Mononuclear cell (primary cell): Measurements from ENCODE around the gene ZNF776. TPM values are rescaled to one million over a fixed set of nuclear protein-coding genes. Genes with fewer than 3 reads are reported as not detected.
"Not testable (repeated sequence)": the region's sequence is repeated elsewhere in the genome, so short reads cannot be mapped to it uniquely, and the experiment has no call there.

Experiments used
- H3K27me3 ChIP-seq: 2 replicates; pipeline ENCODE4 v1.6.0; 2011; ENCODE audit warnings: low read length, control low read depth; ENCODE audit not compliant: insufficient read depth
- H3K4me1 ChIP-seq: 2 replicates; pipeline ENCODE4 v1.5.1; 2011; ENCODE audit warnings: mild to moderate bottlenecking, low read length, control low read depth; ENCODE audit not compliant: insufficient read depth
- H3K4me3 ChIP-seq: 2 replicates; pipeline ENCODE4 v1.5.1; 2011; ENCODE audit warnings: mild to moderate bottlenecking, low read length, moderate library complexity
- H3K9me3 ChIP-seq: 2 replicates; pipeline ENCODE4 v1.5.1; 2011; ENCODE audit warnings: low read depth, mild to moderate bottlenecking, control low read depth, low read length
- total RNA-seq: library from RNA; depleted of rRNA; stranded (reverse); fragments of >200 nt; gene quantifications from one replicate; pipeline ENCODE4 v1.2.3, GENCODE V29; 2012

Gene ZNF776
- total RNA-seq, 1 donor = 36.6 TPM

- no peaks in the 10 kb centered on the region for H3K4me1 ChIP-seq
- H3K27me3 ChIP-seq = no peaks in the 10 kb centered on the region
- H3K9me3 ChIP-seq = peaks cover 54% of the 10 kb centered on the region
- no peak overlapping the region for H3K4me3 ChIP-seq
Measured at GRCh38 chr19:57757941-57758340, 11.3 kb downstream of the ZNF776 start.

DNA sequence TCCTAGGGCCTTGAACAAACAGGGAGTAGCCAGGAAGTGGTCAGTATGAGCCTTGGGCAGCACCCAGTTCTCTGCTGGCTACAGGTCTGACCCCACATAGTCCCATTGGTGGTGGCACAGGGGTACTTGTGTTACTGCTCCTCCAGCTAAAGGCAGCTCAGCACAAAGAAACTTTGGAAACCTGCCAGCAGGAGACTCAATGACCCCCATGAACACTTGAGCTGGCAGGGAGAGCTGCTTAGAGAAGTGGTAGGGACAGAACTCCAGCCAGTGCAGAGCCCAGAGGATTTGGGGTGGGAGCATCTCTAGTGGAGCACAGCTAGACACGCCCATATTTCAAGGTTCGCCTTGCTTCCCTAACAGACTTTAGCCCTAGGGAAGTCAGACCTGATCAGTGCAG lies 12.5 kb downstream of the ZNF776 start:
- no peaks in the 10 kb centered on the region for H3K4me1 ChIP-seq
- no peaks in the 10 kb centered on the region for H3K27me3 ChIP-seq
- peaks cover 43% of the 10 kb centered on the region for H3K9me3 ChIP-seq
- no peak overlapping the region for H3K4me3 ChIP-seq

DNA sequence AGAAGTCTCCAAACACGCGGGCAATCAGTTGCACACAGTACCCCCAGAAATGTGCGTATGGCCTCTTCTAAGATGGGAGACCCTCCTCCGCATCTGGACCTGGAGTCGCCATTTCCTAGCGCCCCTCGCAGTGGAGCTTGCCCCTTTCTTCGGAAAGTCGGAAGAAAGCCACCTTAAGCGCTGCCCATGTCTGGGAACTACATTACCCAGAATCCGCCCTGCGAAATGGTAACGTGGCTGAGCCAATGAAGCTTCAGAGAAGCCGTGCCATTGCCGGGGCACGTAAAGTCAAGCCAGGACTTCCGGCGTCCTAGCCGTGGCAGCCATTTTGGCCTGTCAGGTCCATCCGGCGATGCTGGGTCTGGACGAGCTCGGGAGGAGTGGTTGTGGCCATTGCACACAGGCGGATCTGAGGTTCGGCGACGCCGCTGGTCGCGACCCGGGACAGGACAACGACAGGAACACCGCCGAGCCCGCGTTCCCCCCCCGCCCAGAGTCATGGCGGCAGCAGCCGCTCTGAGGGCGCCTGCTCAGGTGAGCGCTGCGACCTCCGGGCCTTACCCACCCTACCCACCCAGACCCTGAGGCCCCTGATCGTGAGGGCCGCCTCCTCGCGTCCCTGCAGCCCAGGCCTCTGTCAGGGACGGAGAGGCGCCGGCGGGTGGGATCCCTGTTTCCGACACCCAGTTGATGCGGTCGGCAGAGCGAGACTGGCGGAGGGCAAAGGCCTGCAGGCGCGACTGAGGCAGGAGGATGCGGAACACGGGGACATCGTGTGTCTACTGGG lies 22.9 kb downstream of the ZNF776 start, which contains the start of gene ZNF586:
ZNF586 (plus strand) TSS at position 332 of the 787 bp plus-strand sequence; CDS start at position 499, 167 bp downstream.
- Histone ChIP-seq H3K4me3 (peak within 1 kb of the TSS; percentile 68), H3K27me3 (no peaks in the 10 kb centered on the region), H3K9me3 (peaks cover 6% of the 10 kb centered on the region)

GRCh38 chr19:57771417-57771816 lies 24.8 kb downstream of the ZNF776 start:
- Histone ChIP-seq H3K4me3 (no peak overlapping the region), H3K27me3 (no peaks in the 10 kb centered on the region), H3K4me1 (peaks cover 28% of the 10 kb centered on the region), H3K9me3 (peaks cover 13% of the 10 kb centered on the region)

More for the DNA sequence above, 22.9 kb downstream of the ZNF776 start, which contains the start of gene ZNF586:
- peaks cover 28% of the 10 kb centered on the region for H3K4me1 ChIP-seq

DNA sequence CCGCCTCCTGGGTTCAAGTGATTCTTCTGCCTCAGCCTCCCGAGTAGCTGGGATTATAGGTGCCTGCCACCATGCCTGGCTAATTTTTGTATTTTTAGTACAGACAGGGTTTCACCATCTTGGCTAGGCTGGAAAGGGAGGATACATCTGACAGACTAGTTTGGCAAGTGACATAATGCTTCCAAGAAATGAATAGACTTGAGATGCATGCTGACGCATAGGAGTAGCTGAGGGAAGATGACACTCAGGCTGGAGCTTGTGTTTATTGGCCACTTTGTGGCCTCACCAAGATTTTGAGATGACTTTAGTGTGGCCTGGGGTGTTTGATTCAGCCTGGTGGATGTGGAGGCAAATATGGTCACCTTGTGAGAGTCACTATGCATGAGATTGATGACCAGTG lies 26.9 kb downstream of the ZNF776 start:
- Histone ChIP-seq H3K9me3 (peaks cover 29% of the 10 kb centered on the region), H3K27me3 (no peaks in the 10 kb centered on the region), H3K4me1 (peaks cover 28% of the 10 kb centered on the region), H3K4me3 (no peak overlapping the region)

- Histone ChIP-seq H3K4me3 (no peak overlapping the region), H3K4me1 (peaks cover 3% of the 10 kb centered on the region), H3K9me3 (peaks cover 62% of the 10 kb centered on the region), H3K27me3 (no peaks in the 10 kb centered on the region)
Measured at GRCh38 chr19:57776764-57777296, 30.2 kb downstream of the ZNF776 start.

DNA sequence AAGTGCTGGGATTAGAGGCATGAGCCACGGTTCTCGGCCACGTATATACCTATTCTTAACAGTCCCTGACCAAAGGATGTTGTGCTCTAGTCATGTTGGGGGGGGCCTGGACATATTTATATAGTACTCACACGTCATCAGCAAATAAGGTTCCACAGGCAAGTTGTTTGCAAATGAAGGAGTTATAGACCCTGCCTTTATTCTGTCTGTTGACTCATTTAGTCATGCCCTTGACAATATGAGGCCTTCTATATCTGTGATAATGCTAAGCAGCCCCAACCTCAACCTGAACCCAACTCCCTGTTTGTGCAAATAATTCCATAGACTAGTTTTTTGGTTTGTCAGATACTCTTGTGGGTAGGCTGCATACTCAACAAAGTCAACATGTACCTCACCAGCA lies 31.7 kb downstream of the ZNF776 start:
- H3K4me1 ChIP-seq = no peaks in the 10 kb centered on the region

GRCh38 chr19:57779220-57779845 lies 32.7 kb downstream of the ZNF776 start:
- Histone ChIP-seq H3K27me3 (no peaks in the 10 kb centered on the region), H3K4me1 (no peaks in the 10 kb centered on the region), H3K9me3 (peaks cover 57% of the 10 kb centered on the region), H3K4me3 (no peak overlapping the region)

More for the DNA sequence above, 31.7 kb downstream of the ZNF776 start:
- Histone ChIP-seq H3K9me3 (peaks cover 57% of the 10 kb centered on the region), H3K27me3 (no peaks in the 10 kb centered on the region), H3K4me3 (no peak overlapping the region)

GRCh38 chr19:57786286-57786685 lies 39.7 kb downstream of the ZNF776 start:
- Histone ChIP-seq H3K27me3 (no peaks in the 10 kb centered on the region), H3K9me3 (peaks cover 30% of the 10 kb centered on the region), H3K4me1 (no peaks in the 10 kb centered on the region), H3K4me3 (no peak overlapping the region)

- H3K9me3 ChIP-seq = peaks cover 23% of the 10 kb centered on the region
- no peak overlapping the region for H3K4me3 ChIP-seq
- no peaks in the 10 kb centered on the region for H3K4me1 ChIP-seq
- H3K27me3 ChIP-seq = no peaks in the 10 kb centered on the region
Measured at GRCh38 chr19:57786906-57787305, 40.3 kb downstream of the ZNF776 start.

DNA sequence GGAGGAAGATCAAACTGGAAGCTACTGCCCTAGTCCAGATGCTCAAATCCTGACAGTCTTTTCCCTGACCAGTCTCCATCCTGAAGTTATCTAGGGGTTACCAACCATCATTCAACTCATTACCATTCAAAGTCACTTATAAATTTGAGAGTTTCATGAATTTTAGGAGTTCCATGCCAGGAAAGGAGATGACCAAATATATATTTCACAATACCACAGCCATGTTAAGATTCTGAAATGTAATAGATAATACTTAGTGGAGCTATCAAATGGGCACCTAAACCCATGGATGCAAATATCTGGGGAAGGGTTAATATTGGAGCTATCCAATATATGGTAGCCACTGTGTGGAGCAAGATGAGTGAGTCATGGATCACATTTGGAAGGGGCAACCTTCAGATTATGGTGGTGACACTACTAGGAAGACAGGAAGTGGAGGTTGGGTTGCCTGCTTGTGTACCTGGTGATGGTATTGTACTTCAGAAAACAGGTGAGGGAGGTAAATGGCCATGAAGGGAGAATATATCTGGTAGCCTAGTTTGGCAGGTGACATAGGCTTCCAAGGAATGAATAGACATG lies 41.6 kb downstream of the ZNF776 start:
- no peaks in the 10 kb centered on the region for H3K4me1 ChIP-seq
- peaks cover 23% of the 10 kb centered on the region for H3K9me3 ChIP-seq
- no peak overlapping the region for H3K4me3 ChIP-seq
- H3K27me3 ChIP-seq = no peaks in the 10 kb centered on the region

GRCh38 chr19:57789288-57789687 lies 42.7 kb downstream of the ZNF776 start:
- H3K27me3 ChIP-seq = no peaks in the 10 kb centered on the region
- H3K9me3 ChIP-seq = peaks cover 23% of the 10 kb centered on the region
- H3K4me1 ChIP-seq = no peaks in the 10 kb centered on the region
- no peak overlapping the region for H3K4me3 ChIP-seq

DNA sequence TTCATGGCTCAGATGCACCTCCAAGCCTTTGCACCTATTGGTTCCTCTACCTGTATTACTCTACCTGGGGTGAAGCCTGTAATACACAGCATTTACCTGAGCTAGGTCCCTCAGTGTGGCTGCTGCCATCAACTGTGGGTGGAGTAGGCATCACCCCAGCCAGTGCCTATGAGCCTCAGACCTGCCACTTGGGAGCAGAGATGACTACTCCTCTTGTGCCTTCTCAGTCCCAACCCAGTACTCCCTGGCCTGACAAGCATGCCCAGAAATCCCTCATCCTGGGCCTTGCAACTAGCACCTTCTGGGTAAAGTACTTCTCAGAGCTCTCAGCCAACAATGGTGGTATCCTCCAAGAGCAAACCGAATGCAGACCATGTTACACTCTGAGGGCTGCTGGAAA lies 50.0 kb downstream of the ZNF776 start:
- not testable (repeated sequence) for H3K4me1 ChIP-seq, H3K9me3 ChIP-seq, H3K27me3 ChIP-seq, H3K4me3 ChIP-seq

GRCh38 chr19:57800696-57801095 lies 54.1 kb downstream of the ZNF776 start:
- Histone ChIP-seq H3K4me3 (no peak overlapping the region), H3K9me3 (no peaks in the 10 kb centered on the region), H3K27me3 (no peaks in the 10 kb centered on the region), H3K4me1 (peaks cover 28% of the 10 kb centered on the region)

- H3K27me3 ChIP-seq = no peaks in the 10 kb centered on the region
- peaks cover 28% of the 10 kb centered on the region for H3K4me1 ChIP-seq
- no peaks in the 10 kb centered on the region for H3K9me3 ChIP-seq
- H3K4me3 ChIP-seq = no peak overlapping the region
Measured at GRCh38 chr19:57802269-57802668, 55.7 kb downstream of the ZNF776 start.
